GM12891 (cell line): ENCODE measurements around the gene NFATC2.

Experiments
- PAX5 ChIP-seq: IDR thresholded peaks from 2 replicates; pipeline ENCODE4 v1.6.1; 2011; ENCODE audit warnings: low read length, moderate library complexity, mild to moderate bottlenecking; ENCODE audit not compliant: insufficient read depth, severe bottlenecking
- POLR2A ChIP-seq: IDR thresholded peaks from 2 replicates; pipeline ENCODE4 v1.6.1; 2011; ENCODE audit warnings: low read depth, low read length, control low read depth
- POLR2AphosphoS5 ChIP-seq: IDR thresholded peaks from 2 replicates; pipeline ENCODE4 v1.6.1; 2011; ENCODE audit warnings: low read depth, low read length, control low read depth
- POU2F2 ChIP-seq: IDR thresholded peaks from 2 replicates; pipeline ENCODE4 v1.6.1; 2011; ENCODE audit warnings: low read depth, mild to moderate bottlenecking, control low read depth, low read length, moderate library complexity
- TAF1 ChIP-seq: IDR thresholded peaks from 2 replicates; pipeline ENCODE4 v1.6.1; 2011; ENCODE audit warnings: low read depth, low read length, control low read depth

- TF ChIP-seq POLR2A (no peak), POLR2AphosphoS5 (no peak), TAF1 (no peak), PAX5 (no peak), POU2F2 (no peak)
These were observed 122.9 kb downstream of the NFATC2 start for GRCh38 chr20:51419646-51420045.
